ENCODE data around the gene EIF2D. TPM values are rescaled to one million over a fixed set of nuclear protein-coding genes. Genes with fewer than 3 reads are reported as not detected.

Gene EIF2D
- total and polyA plus RNA-seq, 2 of the 8 experiments (the other 6 are each of a cell fraction or from before 2014, with no cell fraction given), result 36.1 to 37.1 TPM

GRCh38 chr1:206573319-206573718, 38.9 kb downstream of the EIF2D start:
- POLR2A ChIA-PET (ENCODE audit: partially characterized antibody), result no interaction called here
- Histone ChIP-seq H3K27ac (ENCODE audit: low read depth, low read length) (no peak overlapping the region), H3K4me3 (ENCODE audit: extremely low read depth in 1 of 4, insufficient read depth in 2 of 4, low read depth in 3 of 4, low read length in 4 of 4) (no peak overlapping the region), H3K79me1 (ENCODE audit: low read depth, low read length) (no peaks in the 10 kb centered on the region), H3K23me2 (ENCODE audit: low read depth, low read length) (no peaks in the 10 kb centered on the region), H3K4ac (replicated peaks; ENCODE audit: insufficient read length, low read depth, low read length) (no peak overlapping the region), H4K91ac (replicated peaks; ENCODE audit: insufficient read length, low read length) (no peak overlapping the region), H3K27me3 (replicated peaks in 1 of 4; ENCODE audit: control insufficient read depth in 3 of 4, extremely low read depth in 1 of 4, insufficient read depth in 3 of 4, low read length in 3 of 4) (0 out of 7 replicates have a peak, but pooled peaks cover 0 to 3% (median 0%) of the 10 kb centered on the region in 4 experiments), H3K9ac (replicated peaks in 1 of 4; ENCODE audit: extremely low read depth in 1 of 4, low read depth in 3 of 4, low read length in 3 of 4) (no peak overlapping the region), H2BK120ac (replicated peaks; ENCODE audit: low read depth, low read length) (no peak overlapping the region), H2BK5ac (ENCODE audit: low read depth, low read length) (no peak overlapping the region), H3K4me1 (replicated peaks in 1 of 4; ENCODE audit: control insufficient read depth in 3 of 4, insufficient read depth in 4 of 4, low read length in 3 of 4) (peaks cover 1 to 5% (median 2%) of the 10 kb centered on the region in 4 experiments; a peak in 4 of 7 replicates), H4K5ac (ENCODE audit: insufficient read length, low read depth, low read length) (no peak overlapping the region), H2BK12ac (ENCODE audit: low read depth, low read length) (no peak overlapping the region), H2BK20ac (ENCODE audit: low read length) (no peak overlapping the region), H3K18ac (ENCODE audit: extremely low read depth, low read length) (no peak overlapping the region), H2BK15ac (ENCODE audit: low read length) (no peak overlapping the region), H2AFZ (ENCODE audit: low read length) (no peak overlapping the region), H4K20me1 (replicated peaks in 1 of 2; ENCODE audit: control insufficient read depth in 1 of 2, insufficient read depth in 2 of 2, low read length in 2 of 2) (no peaks in the 10 kb centered on the region), H4K8ac (ENCODE audit: extremely low read depth, insufficient read depth, low read length) (no peak overlapping the region), H3K23ac (ENCODE audit: insufficient read length) (no peak overlapping the region), H3K79me2 (ENCODE audit: control insufficient read depth in 1 of 2, insufficient read depth in 2 of 2, low read length in 2 of 2) (no peaks in the 10 kb centered on the region), H3K14ac (ENCODE audit: insufficient read length) (no peak overlapping the region), H3K36me3 (ENCODE audit: control insufficient read depth in 2 of 4, insufficient read depth in 4 of 4, low read length in 3 of 4) (no peaks in the 10 kb centered on the region), H2AK5ac (ENCODE audit: low read depth, low read length) (no peak overlapping the region), H3K9me3 (ENCODE audit: insufficient read depth in 2 of 2, low read depth in 1 of 2, low read length in 1 of 2) (no peaks in the 10 kb centered on the region), H3K56ac (replicated peaks; ENCODE audit: insufficient read length, low read depth, low read length) (no peak overlapping the region), H3K4me2 (ENCODE audit: insufficient read depth in 1 of 2, low read depth in 2 of 2, low read length in 2 of 2) (no peak overlapping the region)
- no peak for DNase-seq (ENCODE audit: low read depth in 1 of 2, low spot score in 2 of 2)
- 83% methylated on average over 4 of the region's 4 CpGs; no CpG with 5 or more reads in 1 of the 2 experiments for WGBS, 2 experiments (ENCODE audit: extremely low coverage in 1 of 2, insufficient coverage in 1 of 2, insufficient read length in 1 of 2, insufficient replicate concordance in 2 of 2, low coverage in 1 of 2, low lambda C conversion rate in 2 of 2, missing lambda C conversion rate in 1 of 2)
- CTCF ChIA-PET (ENCODE audit: partially characterized antibody), result interaction anchor here (1.0 to 16.9 kb wide), 6 partner anchors 13 to 101 kb away, joined by 3 to 298 read pairs (median 4); partner anchors contain the start of genes EIF2D and RASSF5
- no peak for FAIRE-seq
- TF ChIP-seq MAX (IDR thresholded peaks at IDR 0.05), result no peak
- TF ChIP-seq HDAC2 (IDR thresholded peaks at IDR 0.05; ENCODE audit: borderline replicate concordance in 1 of 2, low read depth in 2 of 2, low read length in 2 of 2), result no peak
- no peak for TF ChIP-seq JUN (IDR thresholded peaks at IDR 0.05; ENCODE audit: low read depth, low read length)
- no peak for TF ChIP-seq SAP30 (IDR thresholded peaks at IDR 0.05; ENCODE audit: insufficient read depth, insufficient replicate concordance, low read length)
- TF ChIP-seq CHD2 (IDR thresholded peaks at IDR 0.05; ENCODE audit: low read length), result no peak
- TF ChIP-seq SRF (IDR thresholded peaks at IDR 0.05; ENCODE audit: low read depth, low read length), result no peak
- no peak for TF ChIP-seq PHF8 (conservative IDR thresholded peaks at IDR 0.05; ENCODE audit: low read depth, low read length)
- TF ChIP-seq SIN3A (conservative IDR thresholded peaks at IDR 0.05 in 1 of 2, IDR thresholded peaks at IDR 0.05 in 1 of 2; ENCODE audit: low read depth in 1 of 2, low read length in 2 of 2), result no peak
- TF ChIP-seq EZH2 (IDR thresholded peaks at IDR 0.05; ENCODE audit: low read depth, low read length, severe bottlenecking), result no peak
- no peak for TF ChIP-seq CBX5 (IDR thresholded peaks at IDR 0.05; ENCODE audit: low read depth, low read length)
- TF ChIP-seq CREB1 (IDR thresholded peaks at IDR 0.05), result no peak

All from H1 (cell line).